HG03135 (cell line): ENCODE results near the gene PIEZO1.

Source experiments
- ATAC-seq: cut with Tn5 transposase; IDR thresholded peaks from one replicate; pipeline ENCODE4 v1.9.1; 2021; ENCODE audit warnings: mild to moderate bottlenecking, moderate library complexity; ENCODE audit not compliant: unreplicated experiment

The PIEZO1 gene

DNA sequence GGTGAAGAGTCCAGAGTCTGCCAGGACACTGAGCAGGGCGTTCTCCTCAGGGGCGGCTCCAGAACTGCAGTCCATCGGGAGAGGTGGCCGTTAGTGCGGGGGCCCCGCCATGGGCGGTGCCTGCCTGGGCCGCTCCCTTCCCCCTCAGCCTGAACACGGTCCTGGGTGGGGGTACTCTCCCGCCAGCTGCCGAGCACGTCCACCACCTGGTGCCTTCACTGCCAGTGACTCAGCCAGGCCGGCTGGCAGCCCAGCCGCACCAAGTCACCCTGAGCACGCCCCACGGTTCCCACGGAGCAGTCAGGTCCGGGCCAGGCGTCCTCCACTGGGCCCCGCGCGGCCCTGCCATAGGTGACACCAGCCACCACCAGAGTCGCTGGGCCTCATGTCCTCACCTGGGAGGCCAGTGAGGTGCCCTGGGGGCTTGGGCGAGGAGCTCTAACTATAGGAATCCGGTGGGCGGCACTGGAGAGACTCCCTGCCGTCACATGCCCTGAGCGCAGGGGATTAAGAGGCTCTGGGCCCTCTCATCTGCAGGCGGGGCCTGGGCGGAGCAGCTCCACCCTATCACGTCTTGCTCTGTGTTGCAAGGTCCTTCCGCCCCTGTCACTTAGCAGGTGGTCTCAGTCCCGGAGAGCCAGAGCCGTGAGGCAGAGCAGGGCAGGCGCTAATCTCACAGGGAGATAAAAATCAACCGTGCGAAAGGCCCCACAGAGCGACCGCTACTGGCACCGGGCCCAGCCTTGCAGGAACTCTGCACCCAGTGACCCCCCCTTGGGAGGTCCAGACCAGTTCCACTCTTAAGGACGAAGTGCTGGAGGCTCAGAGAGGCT is 14.3 kb downstream of the PIEZO1 start:
- no peak for ATAC-seq

DNA sequence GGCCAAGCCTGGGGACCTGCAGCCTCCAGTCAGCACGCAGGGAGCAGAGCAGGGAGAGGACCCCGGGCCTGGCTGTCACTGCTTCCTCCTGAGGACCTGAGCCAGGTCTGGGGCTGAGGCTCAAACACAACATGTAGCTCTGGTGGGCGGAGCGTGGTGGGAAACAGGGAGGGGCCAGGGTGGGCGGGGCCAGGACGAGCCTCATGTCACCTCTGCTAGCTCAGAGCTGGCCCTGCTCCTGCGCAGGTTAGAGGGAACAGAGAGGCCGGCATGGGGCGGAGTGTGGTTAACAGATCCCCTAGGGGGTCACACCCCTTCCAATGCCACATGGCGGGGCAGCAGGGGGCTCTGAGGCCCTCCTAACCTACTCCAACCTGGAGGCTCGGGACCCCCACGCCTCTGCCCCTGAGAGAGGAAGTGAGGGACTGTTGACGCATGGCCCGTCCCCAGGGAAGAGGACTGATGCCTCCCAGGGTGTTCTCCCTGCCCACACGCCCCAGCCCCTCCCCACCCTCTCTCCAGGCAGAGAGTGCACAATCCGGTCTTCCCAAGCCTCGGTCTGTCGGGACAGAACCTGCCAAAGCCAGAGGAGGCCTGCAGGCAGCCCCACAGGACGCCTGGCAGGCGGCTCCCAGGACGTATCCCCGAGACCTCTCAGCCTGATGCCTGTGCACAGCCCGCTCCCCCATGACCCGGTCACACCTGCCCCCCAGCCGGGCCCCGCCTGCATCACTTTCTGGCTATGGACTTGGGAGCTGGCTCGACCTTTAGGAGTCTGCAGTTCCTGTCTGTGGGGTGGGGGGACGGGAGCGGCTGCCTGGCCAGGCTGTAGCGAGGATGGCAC is 15.2 kb downstream of the PIEZO1 start:
- ATAC-seq: no peak

DNA sequence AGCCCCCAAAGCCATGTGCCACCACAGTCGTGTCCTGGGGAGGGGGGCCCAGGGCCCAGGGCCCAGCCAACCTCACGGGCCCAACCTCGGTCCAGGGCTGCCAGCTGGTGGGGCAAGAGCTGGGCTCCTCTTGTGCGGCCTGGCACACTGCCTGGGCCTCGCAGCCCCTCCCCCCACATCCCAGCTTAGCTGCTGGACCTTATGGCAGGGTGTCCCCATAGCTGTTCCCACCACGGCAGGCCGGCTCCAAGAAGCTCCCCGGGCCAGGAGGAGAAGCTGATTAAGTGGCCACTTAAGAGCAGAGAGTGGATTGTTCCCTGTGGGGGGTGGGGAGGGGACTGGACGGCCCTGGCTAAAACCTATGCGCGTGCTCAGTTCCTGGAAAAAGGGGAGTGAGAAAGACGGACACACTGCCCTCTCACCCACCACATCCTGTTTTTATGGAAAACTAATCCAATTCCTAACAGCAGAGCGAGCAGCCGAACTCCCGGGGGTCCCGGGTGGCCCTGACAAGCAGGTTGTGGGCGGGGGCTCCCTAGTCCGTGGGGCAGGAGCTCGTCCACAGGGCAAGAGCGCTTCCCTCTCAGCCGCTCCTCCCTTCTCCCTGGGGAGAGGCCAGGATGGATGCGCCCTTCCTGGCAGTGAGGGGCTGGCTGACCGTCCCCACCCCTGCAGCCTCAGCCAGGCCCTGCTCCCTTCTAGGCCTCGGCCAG is 16.8 kb downstream of the PIEZO1 start:
- no peak for ATAC-seq

DNA sequence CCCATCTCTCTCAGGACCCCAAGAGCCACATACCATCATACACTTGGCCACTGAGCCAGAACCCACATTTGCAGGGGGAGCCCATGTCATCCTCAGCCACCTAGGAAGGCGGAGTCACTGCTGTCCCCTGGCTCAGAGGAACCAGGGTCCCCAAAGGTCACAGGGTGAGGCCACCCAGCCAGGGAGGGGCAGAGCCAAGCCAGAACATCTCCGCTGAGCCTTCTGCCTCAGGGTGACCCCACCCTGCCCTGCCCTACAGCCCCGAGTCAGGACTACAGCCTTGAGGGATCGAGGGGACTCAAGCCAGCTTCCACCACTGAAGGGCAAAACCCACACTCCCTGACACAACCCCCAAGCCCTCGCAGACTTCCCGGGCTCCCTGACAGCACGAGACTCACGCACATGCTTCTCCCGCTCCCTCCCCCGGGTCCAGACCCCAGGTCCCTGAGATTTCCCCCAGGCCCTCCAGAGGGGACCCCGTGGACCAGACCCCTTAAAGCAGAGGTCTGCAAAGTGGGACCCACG is 17.4 kb downstream of the PIEZO1 start:
- ATAC-seq: no peak

DNA sequence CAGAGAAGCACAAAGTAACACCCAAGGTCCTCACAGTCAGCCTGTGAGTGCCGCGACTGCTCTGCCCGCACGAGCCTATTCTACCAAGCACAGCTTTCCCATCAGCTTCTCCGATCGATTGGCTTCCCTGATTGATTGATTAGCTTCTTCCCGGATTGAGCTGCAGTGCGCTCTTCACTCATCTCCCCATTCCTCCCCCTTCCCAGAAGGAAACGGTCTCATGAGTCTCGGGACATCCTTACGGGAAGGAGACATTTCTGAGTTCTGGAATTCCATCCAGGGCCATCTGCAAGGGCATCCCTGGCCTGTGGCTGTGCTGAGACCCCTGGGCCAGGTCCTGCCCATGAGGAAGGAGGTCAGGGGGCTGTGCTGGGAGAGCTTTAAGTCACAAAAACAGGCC is 18.0 kb downstream of the PIEZO1 start:
- no peak for ATAC-seq

DNA sequence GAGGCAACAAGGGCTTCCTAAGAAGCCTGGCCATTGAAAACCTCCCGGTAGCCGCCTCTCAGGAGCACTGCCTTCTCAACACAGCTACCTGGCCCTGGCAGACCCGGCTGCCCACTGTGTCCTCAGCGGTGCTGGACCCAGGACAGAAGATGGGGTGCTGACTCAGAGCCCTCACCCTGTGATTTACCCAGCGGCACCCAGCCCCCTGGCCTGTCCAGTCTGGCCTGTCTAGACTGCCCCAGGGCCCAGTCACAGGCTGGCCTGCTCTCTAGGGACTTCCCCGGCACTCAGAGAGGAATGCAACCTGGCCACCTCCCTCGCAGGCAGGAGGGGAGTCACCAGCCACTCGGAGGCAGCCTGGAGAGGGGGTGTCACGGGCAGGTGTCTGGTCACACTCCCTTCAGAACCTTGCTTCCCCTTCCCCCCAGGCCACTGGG is 20.1 kb downstream of the PIEZO1 start:
- no peak for ATAC-seq

DNA sequence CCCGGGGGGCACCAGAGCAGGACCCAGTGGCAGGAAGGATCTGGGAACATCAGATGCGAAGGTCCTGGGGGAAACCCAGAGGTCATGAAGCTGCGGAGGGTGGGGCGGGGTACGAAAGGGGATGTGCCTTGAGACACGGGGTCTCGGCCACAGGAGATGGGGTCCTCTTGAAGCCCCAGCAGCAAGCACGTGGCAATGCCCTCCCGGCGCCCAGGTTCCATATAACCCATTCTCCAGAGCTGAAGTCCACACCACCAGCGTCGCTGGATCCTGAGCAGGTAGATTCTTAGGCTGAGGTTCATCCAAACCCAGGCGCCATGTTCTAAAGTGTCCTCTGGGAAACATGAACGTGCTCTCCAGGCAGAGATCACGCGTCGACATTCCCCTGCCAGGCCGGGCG is 20.9 kb downstream of the PIEZO1 start:
- ATAC-seq: no peak

DNA sequence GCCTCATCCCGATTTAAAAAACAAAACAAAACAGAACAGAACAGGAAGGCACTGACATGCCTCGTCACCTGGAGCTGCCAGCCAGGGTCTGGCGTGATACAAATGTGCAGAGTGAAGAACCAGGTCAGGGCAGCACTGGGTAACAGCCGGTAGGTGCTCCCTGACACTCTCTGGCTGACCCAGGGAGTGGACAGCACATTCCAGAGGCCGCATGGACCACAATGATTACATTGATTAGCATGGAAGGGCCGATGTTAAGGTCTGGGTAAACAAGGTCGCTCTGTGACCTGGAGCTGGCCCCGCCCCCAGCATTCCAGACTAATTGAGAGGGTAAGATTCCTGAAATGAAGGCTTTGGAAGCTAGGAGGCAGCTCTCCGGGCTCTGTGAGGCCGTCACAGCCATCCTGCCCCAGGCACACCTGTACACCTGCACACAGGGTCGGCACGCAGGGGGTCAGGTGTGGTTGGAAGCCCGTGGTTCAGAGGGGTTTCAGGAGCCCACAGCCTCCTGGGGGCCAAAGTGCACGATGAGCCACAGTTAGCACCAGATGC is 21.4 kb downstream of the PIEZO1 start:
- ATAC-seq: no peak

DNA sequence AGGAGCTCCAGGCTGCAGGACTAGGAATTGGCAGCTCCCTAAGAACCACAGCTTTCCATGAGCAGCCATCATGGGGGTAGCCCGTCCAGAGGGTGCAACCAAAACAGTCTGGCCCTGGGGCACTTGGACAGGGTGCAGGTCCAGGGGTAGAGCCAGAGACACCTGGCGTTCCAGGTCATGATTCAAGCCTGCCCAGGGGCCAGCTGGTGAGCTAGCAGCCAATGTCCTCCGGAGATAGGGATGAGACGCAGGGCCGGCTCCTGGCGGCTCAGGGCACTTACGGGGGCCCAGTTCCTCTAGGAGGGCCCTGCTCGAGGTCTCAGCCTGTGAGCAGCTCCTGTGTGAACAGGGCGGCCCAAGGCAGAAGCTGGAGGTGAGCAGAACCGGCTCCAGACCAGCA is 22.1 kb downstream of the PIEZO1 start:
- ATAC-seq: no peak

DNA sequence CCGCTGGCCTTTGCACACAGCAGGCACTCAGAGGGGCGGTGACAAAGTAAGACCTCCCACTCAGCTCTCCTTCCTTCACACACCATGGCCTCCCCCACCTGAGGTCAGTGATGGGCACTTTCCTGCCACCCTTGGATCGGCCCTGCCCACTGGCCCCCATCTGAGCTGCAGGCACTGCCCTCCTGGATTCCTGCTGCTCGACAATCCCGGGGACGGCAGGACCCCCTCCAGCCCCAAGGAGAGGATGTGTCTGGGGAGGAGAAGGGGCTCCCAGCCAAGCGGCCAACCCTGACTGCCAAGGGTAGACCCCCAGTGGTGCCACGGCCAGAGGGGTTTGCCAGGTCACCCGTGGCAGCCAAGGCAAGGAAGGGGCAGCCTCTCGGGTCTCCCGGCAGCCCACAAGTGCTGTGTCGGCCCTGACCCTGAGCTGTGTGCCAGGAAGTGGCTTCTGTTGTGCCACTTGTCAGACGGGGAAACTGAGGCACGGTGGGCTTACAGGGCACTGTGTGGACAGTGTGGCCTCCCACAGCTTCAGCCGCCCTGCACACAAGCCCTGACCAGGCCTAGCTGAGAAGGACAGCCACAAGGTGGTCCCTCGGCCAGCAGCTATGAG is 22.7 kb downstream of the PIEZO1 start:
- ATAC-seq: no peak

DNA sequence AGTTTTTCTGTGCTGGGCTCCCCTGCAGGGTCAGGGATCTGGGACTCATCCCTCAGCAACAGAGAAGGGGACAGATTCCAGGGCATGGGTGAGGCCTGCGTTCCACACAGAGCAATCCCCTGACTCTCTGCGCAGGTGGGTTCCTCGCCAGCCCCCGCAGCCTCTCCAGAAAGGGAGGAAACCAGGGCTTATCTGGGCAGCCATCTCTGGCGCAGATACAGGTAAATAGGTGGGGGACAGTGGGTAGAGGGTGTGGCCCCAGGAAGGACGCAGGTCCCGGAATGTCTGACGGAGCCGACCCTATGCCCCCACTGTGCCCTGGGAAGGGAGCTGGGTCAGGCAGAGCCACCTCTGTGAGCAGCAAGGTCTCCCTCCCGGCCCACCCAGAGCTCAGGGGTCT is 23.2 kb downstream of the PIEZO1 start:
- ATAC-seq: no peak

DNA sequence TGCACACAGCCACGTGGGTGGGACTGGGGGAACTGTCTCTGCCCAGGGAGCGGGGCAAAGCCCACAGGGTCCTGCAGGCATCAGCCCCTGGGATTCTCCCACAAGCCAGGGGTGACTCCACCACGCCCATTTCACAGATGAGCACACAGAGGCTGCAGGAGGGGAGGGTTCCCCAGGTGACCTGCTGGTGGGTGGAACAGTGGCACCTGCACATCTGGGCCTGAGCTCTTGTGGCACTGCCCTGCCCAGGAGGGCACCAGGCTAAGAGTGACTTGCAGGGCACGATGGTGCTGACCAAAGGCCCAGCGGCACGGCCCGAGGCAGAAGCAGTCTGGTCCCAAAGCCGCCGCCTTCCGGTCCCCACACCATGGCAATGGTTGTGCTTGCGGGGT is 23.9 kb downstream of the PIEZO1 start:
- no peak for ATAC-seq

DNA sequence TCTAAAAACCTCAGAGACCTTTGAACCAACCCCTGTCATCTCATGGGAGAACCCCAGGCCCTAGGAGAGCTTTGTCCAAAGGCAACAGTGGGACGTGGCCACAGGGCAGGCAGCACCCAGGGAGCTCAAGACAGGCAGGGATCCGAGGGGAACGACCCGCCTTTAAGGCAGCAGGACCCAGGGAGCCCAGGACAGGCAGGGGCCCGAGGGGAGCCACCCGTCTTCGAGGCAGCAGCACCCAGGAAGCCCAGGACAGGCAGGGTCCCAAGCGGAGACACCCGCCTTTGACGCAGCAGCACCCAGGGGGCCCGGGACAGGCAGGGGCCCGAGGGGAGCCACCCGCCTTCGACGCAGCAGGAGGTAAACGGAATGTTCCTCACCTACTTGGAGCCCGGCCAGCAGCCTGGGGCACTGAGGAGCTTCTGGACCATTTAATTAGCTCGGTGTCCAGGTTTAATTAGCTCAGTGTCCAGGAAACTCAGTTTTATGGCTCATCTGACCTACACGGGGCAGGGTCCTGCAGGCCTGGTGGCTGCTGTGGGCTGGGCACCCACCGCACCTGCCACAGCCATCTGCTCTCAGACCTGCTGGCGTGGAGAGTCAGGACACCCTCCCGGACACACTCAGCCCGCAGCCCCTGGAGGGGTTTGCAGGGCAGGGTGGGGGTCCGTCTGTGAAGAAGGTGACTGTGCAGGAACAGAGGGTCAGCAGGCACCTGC is 24.4 kb downstream of the PIEZO1 start:
- ATAC-seq: no peak

DNA sequence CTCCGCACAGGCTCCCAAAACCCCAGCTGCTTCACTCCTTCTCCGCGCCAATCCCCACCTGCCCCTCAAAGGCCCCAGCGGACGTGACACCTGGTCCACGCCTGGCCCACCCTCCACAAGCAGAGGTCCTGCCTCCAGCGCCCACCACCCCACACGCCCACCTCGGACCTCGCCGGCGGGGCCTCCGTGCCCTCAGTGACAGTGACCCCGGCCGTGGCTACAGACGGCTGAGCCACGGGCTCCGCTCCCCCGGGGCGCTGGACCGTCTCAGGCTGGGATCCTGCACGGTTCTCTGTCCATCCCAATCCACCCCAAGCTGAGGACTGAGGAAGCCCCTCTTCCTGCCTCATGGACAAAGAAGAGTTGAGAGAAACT is 25.1 kb downstream of the PIEZO1 start:
- no peak for ATAC-seq

DNA sequence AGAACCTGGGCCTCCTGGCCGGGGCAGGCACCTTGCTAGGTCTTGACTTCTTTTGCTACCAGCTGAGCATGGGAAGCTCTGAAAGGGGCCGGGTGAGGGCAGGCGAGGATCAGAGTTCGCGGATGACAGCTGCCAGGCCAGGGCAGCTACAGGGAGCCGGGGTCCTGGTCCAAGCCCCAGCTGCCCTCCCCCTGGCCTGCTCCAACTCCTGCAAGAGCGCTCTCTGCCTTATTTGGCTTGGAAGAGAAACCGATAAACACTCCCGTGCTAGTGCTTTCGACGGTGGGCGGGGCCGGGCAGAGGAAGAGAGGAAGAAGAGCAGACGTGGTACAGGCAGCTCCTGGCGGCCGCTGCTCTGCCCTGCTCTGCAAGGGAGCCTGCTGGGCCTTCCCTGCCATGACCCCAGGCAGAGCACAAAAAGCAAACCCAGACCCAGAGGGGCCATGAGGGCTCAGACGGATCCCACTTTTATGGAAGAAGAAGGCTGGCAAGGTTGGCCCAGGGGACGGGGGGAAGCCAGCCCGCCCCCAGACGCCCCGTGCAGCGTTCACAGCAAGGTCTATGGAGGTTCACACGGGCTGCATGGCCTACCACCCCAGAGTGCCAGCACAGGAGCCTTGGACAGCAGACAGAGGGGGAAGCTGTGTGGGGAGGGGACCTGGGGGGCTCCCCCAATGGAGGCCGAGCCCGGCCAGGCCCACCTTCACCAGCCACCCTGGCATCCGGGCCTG is 25.6 kb downstream of the PIEZO1 start:
- ATAC-seq: no peak

DNA sequence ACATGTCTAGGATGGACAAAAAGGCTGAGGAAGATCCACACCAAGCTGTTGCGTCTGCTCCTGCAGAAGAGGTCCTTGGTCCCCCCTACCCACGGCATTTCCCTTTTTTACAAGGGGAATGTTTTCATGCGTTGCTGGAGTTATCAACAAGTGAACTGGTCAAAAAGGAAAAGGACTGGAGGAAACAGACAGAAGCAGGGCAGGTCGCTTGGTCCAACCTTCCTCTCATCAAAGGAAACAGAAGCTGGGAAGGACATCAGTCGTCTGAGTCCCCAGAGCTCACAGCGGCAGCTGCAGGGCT is 26.1 kb downstream of the PIEZO1 start:
- ATAC-seq: no peak

DNA sequence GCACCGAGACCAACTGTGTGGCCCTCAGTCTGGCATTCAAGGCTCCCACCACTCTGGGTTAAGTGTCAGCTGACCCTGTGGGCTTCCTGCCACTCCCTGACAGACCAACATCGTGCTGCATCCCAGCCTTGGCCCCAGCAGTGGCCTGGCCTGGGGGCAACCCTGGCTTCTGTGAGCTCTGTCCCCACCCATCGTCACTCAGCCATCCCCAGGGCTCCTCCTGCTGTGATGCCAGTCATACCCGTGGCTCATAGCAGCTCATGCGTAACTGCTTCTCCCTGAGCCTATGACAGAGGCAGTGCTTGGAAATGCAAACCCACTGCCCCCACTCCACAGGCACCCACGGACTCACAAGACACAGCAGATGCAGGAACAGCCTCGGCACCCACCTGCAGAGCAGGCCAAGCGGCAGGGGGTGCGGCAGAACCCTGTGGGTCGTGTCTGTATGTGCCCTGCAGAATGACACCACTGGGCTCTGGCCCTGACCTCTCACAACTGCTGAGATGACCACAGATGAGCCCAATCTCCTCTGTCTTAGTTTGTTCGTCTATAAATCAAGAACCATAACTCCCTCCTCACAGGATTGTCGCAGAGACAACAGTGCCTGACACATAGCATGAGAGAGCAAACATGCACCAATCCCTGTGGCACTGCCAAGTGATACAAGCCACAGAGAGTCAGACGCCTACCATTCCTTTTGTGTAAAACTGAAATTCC is 26.6 kb downstream of the PIEZO1 start:
- no peak for ATAC-seq

DNA sequence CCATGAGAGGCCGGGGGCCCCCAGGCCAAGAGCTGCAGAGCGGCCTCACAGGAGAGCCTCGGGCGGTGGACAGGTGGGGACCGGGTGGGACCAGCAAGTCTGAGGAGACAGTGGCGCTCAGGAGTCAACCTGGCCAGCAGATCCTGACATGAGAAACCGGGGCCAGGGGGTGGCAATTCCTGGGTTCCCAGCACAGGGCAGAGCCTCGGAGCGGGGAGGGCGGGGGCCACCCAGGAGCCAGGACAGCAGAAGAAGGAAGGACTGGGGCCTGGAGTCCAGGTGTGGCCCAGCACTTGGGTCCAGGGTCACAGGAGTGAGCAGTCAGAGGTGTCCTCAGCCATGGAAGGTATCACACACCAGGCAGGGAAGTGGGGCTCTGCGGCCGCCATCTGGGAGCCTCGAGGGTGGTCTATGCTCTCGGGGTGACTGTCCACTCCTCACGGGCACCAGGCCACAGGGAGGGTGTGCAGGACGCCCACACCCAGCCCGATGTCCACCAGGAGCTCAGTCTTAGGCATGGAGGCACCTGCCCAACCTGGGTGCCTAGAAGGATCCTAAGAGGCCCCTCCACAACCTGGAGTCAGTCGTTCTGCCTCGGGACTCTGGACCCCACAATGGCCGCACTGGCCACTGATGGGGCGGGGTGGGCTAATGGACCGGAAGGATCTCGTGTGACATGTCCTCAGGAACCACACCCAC is 29.1 kb downstream of the PIEZO1 start:
- no peak for ATAC-seq
